ENCODE results near the gene POLG2.
A peak's percentile ranks its signal among the peaks of the same experiment; 100 is the strongest.

POLG2 gene

GRCh38 chr17:64496786-64497564, at the start of gene POLG2:
POLG2 (minus strand) TSS chr17:64497054; CDS start chr17:64496968, 86 bp downstream.
- TF ChIP-seq POLR2A (IDR thresholded peaks at IDR 0.05; ENCODE audit: low read length) = peak; percentile 91
- no peak for TF ChIP-seq GATA1 (IDR thresholded peaks at IDR 0.05; ENCODE audit: low read depth, low read length)
- peak; percentile 95 to 96 for DNase-seq

GRCh38 chr17:64544742-64545141, 47.9 kb upstream of the POLG2 start:
- DNase-seq = no peak
- no peak for TF ChIP-seq GATA1 (IDR thresholded peaks at IDR 0.05; ENCODE audit: low read depth, low read length)
- TF ChIP-seq POLR2A (IDR thresholded peaks at IDR 0.05; ENCODE audit: low read length) = no peak

GRCh38 chr17:64540118-64540776, 43.4 kb upstream of the POLG2 start:
- DNase-seq = no peak
- no peak for TF ChIP-seq GATA1 (IDR thresholded peaks at IDR 0.05; ENCODE audit: low read depth, low read length)
- no peak for TF ChIP-seq POLR2A (IDR thresholded peaks at IDR 0.05; ENCODE audit: low read length)

GRCh38 chr17:64538508-64539130, 41.8 kb upstream of the POLG2 start:
- no peak for TF ChIP-seq GATA1 (IDR thresholded peaks at IDR 0.05; ENCODE audit: low read depth, low read length)
- TF ChIP-seq POLR2A (IDR thresholded peaks at IDR 0.05; ENCODE audit: low read length) = no peak
- no peak for DNase-seq

- peak; percentile 86 to 87 for DNase-seq
- TF ChIP-seq POLR2A (IDR thresholded peaks at IDR 0.05; ENCODE audit: low read length) (peak; percentile 13), GATA1 (IDR thresholded peaks at IDR 0.05; ENCODE audit: low read depth, low read length) (no peak)
These were observed 40.6 kb upstream of the POLG2 start for GRCh38 chr17:64537488-64537887.

GRCh38 chr17:64536913-64537312, 40.1 kb upstream of the POLG2 start:
- DNase-seq = no peak
- TF ChIP-seq POLR2A (IDR thresholded peaks at IDR 0.05; ENCODE audit: low read length) (no peak), GATA1 (IDR thresholded peaks at IDR 0.05; ENCODE audit: low read depth, low read length) (no peak)

GRCh38 chr17:64535357-64535756, 38.5 kb upstream of the POLG2 start:
- no peak for DNase-seq
- TF ChIP-seq GATA1 (IDR thresholded peaks at IDR 0.05; ENCODE audit: low read depth, low read length) (no peak), POLR2A (IDR thresholded peaks at IDR 0.05; ENCODE audit: low read length) (no peak)

- peak; percentile 37 to 55 for DNase-seq
- no peak for TF ChIP-seq POLR2A (IDR thresholded peaks at IDR 0.05; ENCODE audit: low read length)
- TF ChIP-seq GATA1 (IDR thresholded peaks at IDR 0.05; ENCODE audit: low read depth, low read length) = no peak
These were observed 37.3 kb upstream of the POLG2 start for GRCh38 chr17:64534187-64534586.

- TF ChIP-seq POLR2A (IDR thresholded peaks at IDR 0.05; ENCODE audit: low read length) (no peak), GATA1 (IDR thresholded peaks at IDR 0.05; ENCODE audit: low read depth, low read length) (no peak)
- DNase-seq = peak; percentile 70 to 71
These were observed 36.9 kb upstream of the POLG2 start for GRCh38 chr17:64533784-64534183.

GRCh38 chr17:64532409-64532808, 35.6 kb upstream of the POLG2 start:
- TF ChIP-seq POLR2A (IDR thresholded peaks at IDR 0.05; ENCODE audit: low read length) (no peak), GATA1 (IDR thresholded peaks at IDR 0.05; ENCODE audit: low read depth, low read length) (no peak)
- no peak for DNase-seq

GRCh38 chr17:64531955-64532371, 35.1 kb upstream of the POLG2 start:
- DNase-seq = no peak
- TF ChIP-seq GATA1 (IDR thresholded peaks at IDR 0.05; ENCODE audit: low read depth, low read length) = no peak
- no peak for TF ChIP-seq POLR2A (IDR thresholded peaks at IDR 0.05; ENCODE audit: low read length)

GRCh38 chr17:64529221-64529620, 32.4 kb upstream of the POLG2 start:
- no peak for DNase-seq
- no peak for TF ChIP-seq POLR2A (IDR thresholded peaks at IDR 0.05; ENCODE audit: low read length)
- TF ChIP-seq GATA1 (IDR thresholded peaks at IDR 0.05; ENCODE audit: low read depth, low read length) = no peak

- TF ChIP-seq POLR2A (IDR thresholded peaks at IDR 0.05; ENCODE audit: low read length) = no peak
- no peak for DNase-seq
These were observed 31.1 kb upstream of the POLG2 start for GRCh38 chr17:64527914-64528313.

GRCh38 chr17:64520359-64520758, 23.5 kb upstream of the POLG2 start:
- no peak for DNase-seq
- TF ChIP-seq GATA1 (IDR thresholded peaks at IDR 0.05; ENCODE audit: low read depth, low read length) = no peak
- TF ChIP-seq POLR2A (IDR thresholded peaks at IDR 0.05; ENCODE audit: low read length) = no peak

Data from erythroblast (primary cell).